GM21515 (cell line): ENCODE data around the gene RASA3.
"Not testable (repeated sequence)": the region's sequence is repeated elsewhere in the genome, so short reads cannot be mapped to it uniquely, and the experiment has no call there.

ENCODE experiments used
- ATAC-seq: cut with Tn5 transposase; IDR thresholded peaks from one replicate; pipeline ENCODE4 v1.9.1; 2021; ENCODE audit not compliant: unreplicated experiment

Gene RASA3

DNA sequence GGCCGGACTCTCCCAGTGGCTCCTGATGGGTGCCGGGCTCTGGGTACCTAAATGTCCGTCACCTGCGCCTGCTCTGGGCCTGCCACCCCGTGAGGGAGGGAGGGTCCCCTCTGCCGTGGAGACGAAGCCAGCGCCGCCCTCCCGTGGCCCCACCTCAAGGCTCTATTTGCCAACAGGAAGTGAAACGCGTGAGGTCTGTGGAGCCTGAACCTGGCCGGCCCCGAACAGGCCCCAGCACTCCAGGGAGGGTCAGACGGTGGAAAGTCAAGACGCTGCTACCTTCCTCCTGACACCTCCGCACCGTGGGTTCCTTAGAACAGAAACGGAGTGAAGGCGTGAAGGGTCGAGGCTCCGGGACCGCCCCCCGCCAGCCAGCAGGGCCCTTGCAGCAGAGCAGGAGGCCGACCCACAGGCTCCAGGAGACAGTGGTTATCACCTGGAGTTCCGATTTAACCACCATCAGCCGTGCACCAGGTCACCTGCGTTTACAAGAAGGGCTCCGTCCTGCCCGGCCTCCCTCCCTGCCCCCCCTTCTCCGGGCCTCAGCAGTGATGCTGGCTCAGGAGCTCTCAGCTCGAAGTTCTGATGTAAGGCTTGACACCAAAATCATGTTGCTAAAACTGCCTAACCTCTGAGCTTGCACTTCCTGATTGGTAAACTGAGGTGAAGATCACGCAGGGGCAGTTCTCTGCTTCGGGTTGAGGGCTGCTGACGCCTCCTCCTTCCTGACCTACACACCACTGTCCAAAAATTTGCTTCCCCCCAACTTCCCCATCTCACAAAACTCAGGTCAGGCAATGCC, 107.6 kb downstream of the RASA3 start:
- peak; percentile 74 for ATAC-seq

DNA sequence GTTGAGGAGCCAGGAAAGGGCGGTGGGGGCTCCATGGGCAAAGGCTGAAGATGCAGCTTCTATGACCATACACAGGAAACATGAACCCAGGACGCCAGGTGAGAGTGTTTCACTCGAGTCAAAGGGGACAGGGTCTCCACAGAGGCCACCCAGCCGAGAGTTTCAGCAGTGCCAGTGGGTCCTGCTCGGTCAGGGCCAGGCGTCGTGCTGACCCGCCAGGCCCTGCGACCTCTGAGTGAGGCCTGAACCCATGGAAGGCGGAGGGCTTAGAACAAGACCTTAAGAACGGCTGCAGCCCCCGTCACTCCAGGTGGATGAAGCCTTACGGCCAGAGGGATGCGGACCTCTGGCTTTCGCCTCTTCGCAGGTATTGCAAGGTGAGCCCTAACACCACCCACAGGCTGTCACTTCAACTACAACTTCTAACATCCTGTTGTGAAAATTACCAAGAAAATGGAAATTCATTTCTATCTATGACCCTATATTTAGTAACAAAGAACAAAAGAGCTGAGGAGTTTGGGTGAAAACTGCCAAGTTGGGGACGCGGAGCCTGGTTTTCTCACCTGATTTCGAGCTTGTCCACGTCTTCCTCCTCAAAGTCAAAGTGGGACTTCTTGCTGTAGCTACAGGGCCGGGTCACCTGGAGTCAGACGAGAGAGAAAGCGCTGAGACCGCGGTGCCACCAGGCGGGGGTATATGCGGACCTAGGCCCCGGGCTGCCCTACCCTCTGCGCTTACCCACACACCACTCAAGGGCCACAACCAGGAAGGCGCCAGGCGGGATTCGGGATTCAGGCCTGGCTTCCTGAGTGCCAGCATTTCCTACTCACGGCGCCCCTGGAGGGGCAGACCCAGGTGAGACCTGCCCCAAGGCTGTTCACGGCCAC, 108.5 kb downstream of the RASA3 start:
- ATAC-seq, result no peak

DNA sequence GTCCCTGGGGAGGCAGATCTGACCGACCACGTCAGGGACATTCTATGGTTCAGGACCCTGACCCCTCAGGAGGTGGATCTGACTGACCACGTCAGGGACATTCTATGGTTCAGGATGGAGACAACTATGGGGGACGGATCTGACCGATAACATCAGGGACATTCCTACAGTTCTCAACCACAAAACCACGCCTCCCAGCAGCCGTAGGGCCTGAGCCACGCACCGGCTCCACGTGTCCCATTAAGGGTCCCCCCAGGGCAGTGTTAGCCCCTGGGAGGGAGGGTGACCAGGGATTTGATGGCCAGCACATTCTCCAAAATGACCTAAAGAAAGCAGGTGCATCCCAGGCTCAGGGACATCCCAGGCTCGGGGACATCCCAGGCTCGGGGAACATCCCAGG, 109.5 kb downstream of the RASA3 start:
- ATAC-seq, result no peak

DNA sequence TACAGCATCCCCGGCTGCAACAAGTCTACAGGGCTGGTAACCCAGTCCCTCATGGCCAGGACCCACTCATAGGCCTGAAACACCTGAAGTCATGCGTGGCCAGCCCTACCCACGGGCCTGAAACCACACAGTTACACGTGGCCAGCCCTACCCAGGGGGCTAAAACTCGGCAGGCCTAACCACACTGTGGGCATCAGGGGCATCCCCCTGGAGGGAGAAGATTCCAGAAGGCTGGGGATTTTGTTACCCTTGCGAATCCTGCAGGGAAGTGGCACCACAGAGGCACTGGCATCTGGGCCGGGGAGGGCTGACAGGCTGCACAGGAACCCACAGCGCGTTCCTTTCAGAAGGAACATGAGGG, 110.1 kb downstream of the RASA3 start:
- ATAC-seq, result no peak

DNA sequence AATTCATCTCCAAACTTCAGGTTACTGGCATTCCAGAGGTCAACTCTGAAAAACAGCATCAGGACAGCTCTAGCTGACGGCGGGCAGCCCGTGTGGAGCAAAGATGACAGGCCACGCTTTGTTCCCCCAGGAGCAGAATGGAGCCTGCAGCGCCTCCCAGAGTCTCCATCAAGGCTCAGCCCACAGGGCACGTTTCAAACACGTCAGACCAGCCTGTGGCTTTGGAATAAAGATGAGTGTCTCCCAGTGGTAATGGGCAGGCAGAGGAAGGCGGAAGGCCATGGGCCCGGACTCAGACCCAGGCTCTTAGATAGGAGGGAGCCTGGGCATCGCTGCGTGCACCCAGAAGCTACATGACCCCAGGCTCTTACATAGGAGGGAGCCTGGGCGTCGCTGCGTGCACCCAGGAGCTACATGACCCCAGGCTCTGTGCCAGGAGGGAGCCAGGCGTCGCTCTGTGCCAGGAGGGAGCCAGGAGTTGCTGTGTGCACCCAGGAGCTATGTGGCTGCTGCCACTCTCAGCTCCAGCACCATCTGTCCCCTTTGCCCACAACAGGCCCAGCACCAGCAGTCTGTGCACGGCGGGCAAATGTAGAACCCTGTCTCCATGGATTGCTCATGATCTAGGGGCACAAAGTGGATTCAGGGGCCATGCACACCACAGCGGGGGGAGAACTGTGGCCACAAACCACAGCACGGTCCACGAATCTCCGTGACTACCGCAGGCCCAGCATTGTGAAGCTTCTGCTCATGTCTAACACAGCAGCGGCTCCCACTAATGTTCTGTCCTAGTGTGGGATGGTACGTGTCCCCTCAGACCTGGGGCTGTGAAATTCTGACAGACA, 110.7 kb downstream of the RASA3 start:
- ATAC-seq, result no peak

DNA sequence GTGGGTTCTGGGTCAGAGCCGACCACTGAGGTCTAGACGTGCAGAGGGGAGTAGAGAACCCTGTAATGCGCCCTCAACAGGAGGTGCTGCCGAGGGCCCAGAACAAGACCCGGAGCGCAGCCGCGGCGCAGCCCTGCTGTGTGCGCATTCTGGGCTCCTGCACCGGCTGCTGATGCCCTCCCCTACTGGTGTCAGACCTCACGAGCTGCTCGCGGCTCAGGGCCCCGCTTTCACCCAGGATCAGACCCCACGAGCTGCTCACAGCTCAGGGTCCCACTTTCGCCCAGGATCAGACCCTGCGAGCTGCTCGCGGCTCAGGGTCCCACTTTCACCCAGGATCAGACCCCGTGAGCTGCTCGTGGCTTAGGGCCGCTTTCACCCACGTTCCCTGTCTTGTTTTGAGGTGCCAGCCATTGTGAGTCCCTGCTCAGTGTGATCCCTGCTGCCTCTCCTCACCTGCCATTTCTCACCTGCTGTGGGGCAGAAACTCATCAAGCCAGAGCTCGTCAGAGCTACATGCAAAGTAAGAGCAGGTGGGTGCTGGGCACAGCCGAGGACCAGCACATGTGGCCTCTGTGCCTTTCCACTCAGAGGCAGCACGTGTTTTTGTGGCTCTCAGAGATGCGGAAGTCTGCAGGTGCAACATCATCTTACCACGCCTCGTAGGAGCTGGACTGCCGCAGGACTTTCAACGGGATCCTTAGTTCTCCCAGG, 111.5 kb downstream of the RASA3 start:
- no peak for ATAC-seq

DNA sequence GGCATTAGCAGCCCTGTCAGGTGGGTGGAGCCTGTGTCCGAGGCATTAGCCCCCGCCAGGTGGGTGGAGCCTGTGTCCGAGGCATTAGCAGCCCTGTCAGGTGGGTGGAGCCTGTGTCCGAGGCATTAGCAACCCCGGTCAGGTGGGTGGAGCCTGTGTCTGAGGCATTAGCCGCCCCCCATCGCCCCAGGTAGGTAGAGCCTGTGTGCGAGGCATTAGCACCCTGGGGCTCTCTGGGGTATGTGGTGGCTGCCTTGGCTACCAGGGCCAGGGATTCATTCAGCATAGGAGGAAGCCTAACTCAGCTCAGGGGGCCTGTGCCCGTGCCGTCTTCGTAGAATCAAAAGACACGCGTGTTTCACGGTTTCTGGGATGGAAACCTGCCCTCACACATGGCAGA, 112.3 kb downstream of the RASA3 start:
- not testable (repeated sequence) for ATAC-seq

DNA sequence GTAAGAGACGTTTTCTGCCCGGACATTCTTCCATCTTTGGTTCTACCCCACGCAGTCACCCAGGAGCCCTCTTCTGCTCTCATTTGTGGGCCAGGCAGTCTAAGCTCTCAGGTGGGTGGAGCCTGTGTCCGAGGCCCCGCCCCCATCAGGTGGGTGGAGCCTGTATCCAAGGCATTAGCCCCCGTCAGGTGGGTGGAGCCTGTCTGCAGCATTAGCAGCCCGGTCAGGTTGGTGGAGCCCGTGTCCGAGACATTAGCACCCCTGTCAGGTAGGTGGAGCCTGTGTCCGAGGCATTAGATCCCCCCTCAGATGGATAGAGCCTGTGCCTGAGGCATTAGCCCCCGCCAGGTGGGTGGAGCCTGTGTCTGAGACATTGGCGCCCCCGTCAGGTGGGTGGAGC, 113.1 kb downstream of the RASA3 start:
- ATAC-seq, result no peak

DNA sequence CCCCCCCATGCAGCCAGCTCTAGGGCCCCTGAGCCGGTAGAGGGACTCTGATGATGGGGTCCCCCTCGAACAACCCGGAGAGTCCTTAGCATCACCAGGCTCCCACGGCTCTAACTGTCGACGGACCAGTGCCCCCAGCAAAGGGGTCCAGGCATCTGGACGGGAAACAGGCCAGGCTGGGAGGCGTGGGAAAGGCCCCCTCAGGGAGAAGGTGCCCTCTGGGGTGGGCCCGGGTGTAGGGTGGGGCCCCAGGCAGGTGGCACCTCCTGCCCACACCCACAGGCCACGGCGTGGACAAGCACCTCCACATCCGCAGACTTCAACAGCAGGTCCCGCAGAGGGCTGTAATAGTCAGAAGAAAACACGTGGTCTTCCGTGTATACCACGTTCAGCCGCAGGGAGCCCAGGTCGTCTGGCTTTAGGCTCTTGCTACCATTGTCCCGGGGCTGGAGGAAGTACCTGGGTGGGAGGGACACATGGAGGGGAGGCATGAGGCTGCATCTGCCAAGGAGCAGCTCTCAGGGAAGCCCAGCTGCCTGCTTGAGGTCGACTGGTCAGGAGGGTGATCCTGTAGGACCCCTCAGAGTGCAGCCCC, 113.9 kb downstream of the RASA3 start:
- ATAC-seq, result no peak

DNA sequence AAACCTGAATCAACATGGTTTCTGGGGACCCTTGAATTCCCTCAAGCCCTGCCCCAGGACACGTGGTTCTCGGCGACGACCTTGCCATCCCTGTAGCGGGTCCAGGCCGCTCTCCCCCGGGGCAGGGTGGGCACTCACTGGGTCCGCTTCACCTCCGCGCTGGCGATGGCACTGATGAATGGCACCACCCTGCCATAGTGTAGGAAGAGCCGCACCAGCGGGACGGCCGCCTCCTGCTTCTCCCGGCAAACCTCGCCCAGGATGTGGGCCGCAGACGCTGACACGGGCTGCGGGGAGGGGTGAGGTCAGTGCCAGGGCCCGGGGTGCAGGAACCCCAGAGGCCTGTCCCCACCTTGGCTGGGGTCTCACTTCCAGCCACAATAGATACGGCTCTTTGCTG, 114.5 kb downstream of the RASA3 start:
- ATAC-seq, result no peak

DNA sequence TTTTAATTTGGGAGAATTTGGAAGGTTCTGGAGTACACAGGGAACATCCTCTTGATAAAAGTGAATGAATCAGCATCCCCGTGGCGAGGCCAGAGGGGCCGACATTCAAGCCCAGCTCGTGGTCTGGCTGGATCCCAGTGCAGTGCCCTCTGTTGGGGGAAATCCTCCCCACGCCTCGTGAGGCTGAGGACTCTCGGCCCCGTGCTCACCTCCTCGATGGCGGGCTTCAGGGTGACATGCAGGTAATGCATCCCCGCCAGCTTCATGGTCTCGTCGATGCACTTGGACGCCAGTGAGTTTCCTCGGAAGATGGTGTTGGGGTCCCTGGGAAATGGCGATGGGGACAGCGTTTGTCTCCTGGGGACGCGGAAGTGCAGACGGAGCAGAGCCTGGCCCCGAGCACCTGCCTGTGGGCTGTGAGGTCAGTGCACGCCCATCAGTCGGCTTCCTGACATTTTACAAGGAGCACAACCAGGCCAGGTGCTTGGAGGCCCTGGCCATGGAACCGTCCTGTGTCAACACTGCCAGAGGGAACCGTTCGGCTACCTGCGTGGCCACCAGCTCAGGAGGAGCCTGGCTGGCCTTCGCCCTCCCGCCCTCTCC, 115.3 kb downstream of the RASA3 start:
- ATAC-seq, result no peak

DNA sequence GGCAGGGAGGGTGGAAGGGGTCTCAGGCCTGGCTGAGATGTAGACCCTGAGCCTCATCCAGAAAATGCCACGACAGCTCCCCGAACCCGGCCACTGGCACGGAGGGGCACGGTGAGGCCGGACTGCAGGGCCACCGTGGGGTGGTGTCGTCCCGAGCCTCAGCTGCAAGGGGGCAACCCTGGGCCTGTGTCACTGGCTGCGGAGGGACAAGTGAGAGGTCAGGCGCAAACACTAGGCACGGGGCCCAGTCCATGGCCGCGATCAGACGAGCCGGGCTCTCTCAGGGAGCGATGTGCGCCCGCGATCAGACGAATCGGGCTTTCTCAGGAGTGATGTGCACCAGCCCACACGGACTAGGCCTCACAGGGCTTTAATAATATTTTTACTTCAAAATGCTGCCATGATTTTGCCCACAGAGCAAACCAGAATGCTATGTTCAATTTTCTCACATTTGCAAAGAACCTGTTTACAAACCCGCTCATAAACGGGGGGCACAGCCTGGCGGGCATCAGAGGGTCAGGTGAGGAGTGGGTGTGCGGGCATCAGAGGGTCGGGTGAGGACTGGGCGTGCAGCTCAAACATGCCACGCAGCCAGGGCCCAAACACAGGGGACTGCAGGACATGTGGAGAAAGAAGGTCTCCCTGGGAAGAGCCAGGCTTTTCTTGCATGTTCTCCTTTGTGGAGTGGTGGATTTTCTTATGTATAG, 115.9 kb downstream of the RASA3 start:
- no peak for ATAC-seq

DNA sequence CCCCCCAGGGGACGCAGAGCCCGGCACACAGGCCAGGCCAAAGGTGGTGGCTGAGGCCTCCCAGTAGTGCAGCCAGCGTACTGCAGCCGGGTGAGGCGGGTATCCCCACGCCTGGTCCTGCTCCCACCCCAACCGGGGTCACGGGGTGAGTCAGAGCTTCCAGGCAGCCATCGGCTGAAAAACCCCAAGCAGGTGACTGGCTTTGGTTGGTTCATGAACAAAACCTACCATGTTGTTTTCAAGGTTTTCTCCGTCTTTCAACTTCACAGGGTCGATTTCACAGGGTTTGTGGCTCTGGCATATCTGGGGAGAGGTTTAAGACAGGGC, 116.5 kb downstream of the RASA3 start:
- no peak for ATAC-seq

DNA sequence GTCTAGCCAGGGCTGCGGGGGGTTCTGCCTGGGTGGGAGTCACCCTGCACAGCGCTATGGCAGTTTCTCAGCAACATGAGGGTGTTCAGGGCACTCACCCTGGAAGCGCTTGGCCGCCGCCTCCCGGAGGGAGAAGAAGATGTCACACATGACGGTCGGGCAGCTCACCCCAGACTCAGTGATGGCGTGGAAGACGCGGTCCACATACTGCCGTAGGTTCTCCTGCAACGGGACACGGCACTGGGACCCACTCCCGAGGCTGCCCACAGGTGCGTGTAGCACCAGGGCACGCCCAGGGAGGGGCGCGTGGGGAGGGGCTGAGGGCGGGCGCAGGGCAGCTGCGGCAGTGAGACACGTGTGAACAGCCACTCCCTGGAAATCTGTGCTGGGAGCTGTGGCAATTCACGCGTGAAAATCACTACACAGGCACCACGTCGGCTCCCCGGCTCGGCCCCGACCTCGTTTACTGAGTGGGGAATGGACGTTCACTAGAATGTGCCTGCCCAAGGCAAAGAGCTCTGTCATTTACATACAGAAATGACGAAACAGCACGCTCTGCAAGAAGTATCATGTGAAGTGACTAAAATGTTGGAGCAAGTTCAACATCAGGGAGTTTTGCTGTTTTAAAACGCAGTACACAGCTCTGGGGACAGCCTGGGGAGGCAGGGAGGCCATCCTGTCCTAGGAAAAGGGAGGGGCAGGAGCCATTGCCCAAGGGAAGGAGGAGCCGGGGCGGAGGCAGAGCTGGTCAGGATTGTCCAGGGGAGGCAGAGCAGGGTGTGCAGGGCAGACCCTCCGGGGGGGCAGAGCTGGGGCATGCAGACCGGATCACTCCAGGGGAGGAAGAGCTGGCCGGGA, 117.1 kb downstream of the RASA3 start:
- ATAC-seq, result no peak

DNA sequence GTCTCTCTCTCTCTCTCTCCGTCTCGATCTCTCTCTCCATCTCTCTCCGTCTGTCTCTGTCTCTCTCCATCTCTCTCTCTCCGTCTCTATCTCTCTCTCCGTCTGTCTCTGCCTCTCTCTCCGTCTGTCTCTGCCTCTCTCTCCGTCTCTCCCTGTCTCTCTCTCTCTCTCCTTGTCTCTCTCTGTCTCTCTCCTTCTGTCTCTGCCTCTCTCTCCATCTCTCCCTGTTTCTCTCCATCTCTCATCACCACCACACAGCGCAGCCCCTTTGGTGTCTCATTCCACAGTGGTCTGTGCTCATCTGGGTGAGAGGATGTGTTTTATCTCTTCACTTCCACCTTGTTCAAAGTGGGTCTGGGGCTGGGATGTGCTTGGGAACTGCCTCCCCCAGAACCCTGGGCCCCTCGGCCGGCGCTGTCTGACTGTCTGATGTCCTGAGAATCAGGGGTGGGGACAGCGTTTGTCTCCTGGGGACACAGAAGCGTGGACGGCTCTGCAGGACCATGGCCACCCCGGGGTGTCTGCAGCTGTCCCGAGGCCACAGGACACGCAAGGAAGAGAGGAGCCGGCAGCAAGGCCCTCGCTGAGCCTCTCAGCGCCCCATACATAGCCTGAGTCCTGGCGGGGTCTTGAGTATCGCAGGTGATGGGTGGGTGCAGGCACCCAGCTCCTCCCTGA, 118.3 kb downstream of the RASA3 start:
- no peak for ATAC-seq

DNA sequence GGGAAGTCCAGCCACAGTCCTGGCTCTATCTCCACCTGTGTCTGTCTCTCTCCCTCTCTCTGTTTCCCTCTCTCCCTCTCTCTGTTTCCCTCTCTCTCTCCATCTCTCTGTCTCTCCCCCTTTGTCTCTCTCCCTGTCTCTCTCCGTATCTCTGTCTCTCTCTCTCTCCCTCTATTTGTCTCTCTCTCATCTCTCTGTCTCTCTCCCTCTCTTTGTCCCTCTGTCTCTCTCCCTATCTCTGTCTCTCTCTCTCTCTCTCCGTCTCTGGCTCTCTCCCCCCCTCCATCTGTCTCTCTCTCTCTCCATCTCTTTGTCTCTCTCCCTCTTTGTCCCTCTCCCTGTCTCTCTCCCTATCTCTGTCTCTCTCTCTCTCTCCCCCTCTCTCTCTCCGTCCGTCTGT, 119.1 kb downstream of the RASA3 start:
- ATAC-seq, result no peak

DNA sequence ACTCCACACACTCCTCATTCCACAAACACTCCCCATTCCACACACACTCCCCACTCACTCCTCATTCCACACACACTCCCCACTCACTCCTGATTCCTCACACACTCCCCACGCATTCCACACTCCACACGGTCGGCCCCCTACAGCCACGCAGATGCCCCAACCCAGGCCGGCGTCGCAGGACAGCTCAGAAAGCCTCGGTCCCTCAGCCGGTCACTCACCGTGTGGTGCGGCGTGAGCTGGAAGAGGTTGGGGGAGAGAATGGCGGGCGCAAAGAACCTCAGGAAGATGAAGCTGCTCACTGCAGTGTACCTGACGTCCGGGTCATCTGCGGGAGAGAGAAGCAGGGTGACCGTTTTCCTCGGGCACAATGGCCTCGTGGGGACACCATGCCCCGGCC, 119.5 kb downstream of the RASA3 start:
- ATAC-seq, result no peak

DNA sequence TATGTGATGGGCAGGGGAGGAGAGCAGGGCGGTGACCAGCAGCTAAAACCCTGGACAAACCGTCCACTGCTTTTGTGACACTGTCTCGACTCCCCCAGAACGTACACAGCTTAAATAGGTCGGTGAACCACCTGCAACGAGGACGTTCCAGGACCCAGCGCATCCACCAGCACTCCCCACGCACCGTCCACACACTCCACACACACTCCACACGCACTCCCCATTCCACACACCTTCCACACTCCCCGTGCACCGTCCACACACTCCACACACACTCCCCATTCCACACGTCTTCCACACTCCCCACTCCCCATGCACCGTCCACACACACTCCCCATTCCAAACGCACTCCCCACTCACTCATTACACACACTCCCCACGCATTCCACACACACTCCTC, 120.3 kb downstream of the RASA3 start:
- ATAC-seq, result no peak
